ENCODE data around the gene NYAP1. TPM values are rescaled to one million over a fixed set of nuclear protein-coding genes. Genes with fewer than 3 reads are reported as not detected.

NYAP1 gene
- total and polyA plus RNA-seq, 2 experiments from 2014 or later: 0.68 to 1.6 TPM

- Histone ChIP-seq H4K20me1 (ENCODE audit: insufficient read depth, poor library complexity, severe bottlenecking) (no peaks in the 10 kb centered on the region), H3K36me3 (replicated peaks; ENCODE audit: insufficient read depth, low read depth) (no peaks in the 10 kb centered on the region), H3K9me3 (ENCODE audit: low read depth) (no peaks in the 10 kb centered on the region), H3K27me3 (no peaks in the 10 kb centered on the region), H3K9me2 (replicated peaks; ENCODE audit: insufficient read depth) (no peaks in the 10 kb centered on the region), H3K79me2 (no peaks in the 10 kb centered on the region), H2AFZ (no peak overlapping the region), H3K4me1 (ENCODE audit: insufficient read depth) (no peaks in the 10 kb centered on the region), H3K4me3 (no peak overlapping the region), H3K27ac (no peak overlapping the region), H3K4me2 (no peak overlapping the region)
- 31% methylated on average over 2 of the region's 2 CpGs for WGBS (ENCODE audit: low lambda C conversion rate, missing lambda C conversion rate)
- TF ChIP-seq EZH2 (IDR thresholded peaks at IDR 0.05; ENCODE audit: borderline replicate concordance) (no peak), CTCF (IDR thresholded peaks at IDR 0.05; ENCODE audit: poor library complexity) (no peak), EZH2phosphoT487 (IDR thresholded peaks at IDR 0.05; ENCODE audit: low read depth, severe bottlenecking, unreplicated experiment) (no peak)
- no peak for DNase-seq (ENCODE audit: low spot score)
Measured at GRCh38 chr7:100515072-100515532, 31.4 kb downstream of the NYAP1 start.

GRCh38 chr7:100516135-100516812, 32.5 kb downstream of the NYAP1 start:
- peak; percentile 21 for DNase-seq (ENCODE audit: low spot score)
- H4K20me1 ChIP-seq (ENCODE audit: insufficient read depth, poor library complexity, severe bottlenecking): no peaks in the 10 kb centered on the region
- H3K4me2 ChIP-seq: no peak overlapping the region
- WGBS (ENCODE audit: low lambda C conversion rate, missing lambda C conversion rate): 50% methylated on average over 4 of the region's 4 CpGs
- no peak overlapping the region for H2AFZ ChIP-seq
- H3K4me3 ChIP-seq: no peak overlapping the region
- H3K79me2 ChIP-seq: no peaks in the 10 kb centered on the region
- H3K27ac ChIP-seq: no peak overlapping the region
- H3K36me3 ChIP-seq (replicated peaks; ENCODE audit: insufficient read depth, low read depth): no peaks in the 10 kb centered on the region
- no peaks in the 10 kb centered on the region for H3K9me2 ChIP-seq (replicated peaks; ENCODE audit: insufficient read depth)
- no peaks in the 10 kb centered on the region for H3K9me3 ChIP-seq (ENCODE audit: low read depth)
- H3K4me1 ChIP-seq (ENCODE audit: insufficient read depth): no peaks in the 10 kb centered on the region
- TF ChIP-seq EZH2phosphoT487 (IDR thresholded peaks at IDR 0.05; ENCODE audit: low read depth, severe bottlenecking, unreplicated experiment): no peak
- no peak for TF ChIP-seq EZH2 (IDR thresholded peaks at IDR 0.05; ENCODE audit: borderline replicate concordance)
- no peak for TF ChIP-seq CTCF (IDR thresholded peaks at IDR 0.05; ENCODE audit: poor library complexity)
- no peaks in the 10 kb centered on the region for H3K27me3 ChIP-seq

GRCh38 chr7:100517305-100517704, 33.6 kb downstream of the NYAP1 start:
- no peak for DNase-seq (ENCODE audit: low spot score)
- Histone ChIP-seq H3K4me3 (no peak overlapping the region), H3K36me3 (replicated peaks; ENCODE audit: insufficient read depth, low read depth) (no peaks in the 10 kb centered on the region), H4K20me1 (ENCODE audit: insufficient read depth, poor library complexity, severe bottlenecking) (no peaks in the 10 kb centered on the region), H3K4me2 (no peak overlapping the region), H2AFZ (no peak overlapping the region), H3K79me2 (no peaks in the 10 kb centered on the region), H3K27ac (no peak overlapping the region), H3K9me2 (replicated peaks; ENCODE audit: insufficient read depth) (no peaks in the 10 kb centered on the region), H3K27me3 (no peaks in the 10 kb centered on the region), H3K4me1 (ENCODE audit: insufficient read depth) (no peaks in the 10 kb centered on the region), H3K9me3 (ENCODE audit: low read depth) (no peaks in the 10 kb centered on the region)
- WGBS (ENCODE audit: low lambda C conversion rate, missing lambda C conversion rate): 89% methylated on average over 2 of the region's 2 CpGs
- TF ChIP-seq CTCF (IDR thresholded peaks at IDR 0.05; ENCODE audit: poor library complexity): no peak
